ENCODE data around the gene BNIP5.

Gene BNIP5

GRCh38 chr6:36319821-36320220 is 16.9 kb downstream of the BNIP5 start:
- Histone ChIP-seq H3K4me3 (ENCODE audit: low read depth, low read length) (no peak overlapping the region), H3K27me3 (no peaks in the 10 kb centered on the region), H3K4me1 (peaks cover 9% of the 10 kb centered on the region), H3K9me3 (no peaks in the 10 kb centered on the region; the same call in 1 of the 2 replicates), H3K36me3 (no peaks in the 10 kb centered on the region)
- no peak for DNase-seq
- no peak for TF ChIP-seq CTCF (IDR thresholded peaks at IDR 0.05; ENCODE audit: low read depth, low read length)

GRCh38 chr6:36319436-36319762 is 17.3 kb downstream of the BNIP5 start:
- Histone ChIP-seq H3K4me3 (ENCODE audit: low read depth, low read length) (no peak overlapping the region), H3K36me3 (no peaks in the 10 kb centered on the region), H3K4me1 (peaks cover 9% of the 10 kb centered on the region), H3K27me3 (no peaks in the 10 kb centered on the region), H3K9me3 (no peaks in the 10 kb centered on the region; the same call in 1 of the 2 replicates)
- DNase-seq: no peak
- no peak for TF ChIP-seq CTCF (IDR thresholded peaks at IDR 0.05; ENCODE audit: low read depth, low read length)

- Histone ChIP-seq H3K36me3 (no peaks in the 10 kb centered on the region), H3K27me3 (no peaks in the 10 kb centered on the region), H3K4me3 (ENCODE audit: low read depth, low read length) (no peak overlapping the region), H3K4me1 (peaks cover 9% of the 10 kb centered on the region), H3K9me3 (no peaks in the 10 kb centered on the region; the same call in 1 of the 2 replicates)
- TF ChIP-seq CTCF (IDR thresholded peaks at IDR 0.05; ENCODE audit: low read depth, low read length): no peak
- no peak for DNase-seq
These were observed 17.8 kb downstream of the BNIP5 start for GRCh38 chr6:36318690-36319435.

GRCh38 chr6:36317623-36318022 is 19.1 kb downstream of the BNIP5 start:
- no peaks in the 10 kb centered on the region for H3K36me3 ChIP-seq
- H3K9me3 ChIP-seq: no peaks in the 10 kb centered on the region; the same call in 1 of the 2 replicates
- no peak for DNase-seq
- no peak overlapping the region for H3K4me3 ChIP-seq (ENCODE audit: low read depth, low read length)
- peaks cover 4% of the 10 kb centered on the region; the same call in 1 of the 2 replicates for H3K4me1 ChIP-seq
- TF ChIP-seq CTCF (IDR thresholded peaks at IDR 0.05; ENCODE audit: low read depth, low read length): no peak
- no peaks in the 10 kb centered on the region for H3K27me3 ChIP-seq

- no peak overlapping the region for H3K4me3 ChIP-seq (ENCODE audit: low read depth, low read length)
- no peaks in the 10 kb centered on the region; the same call in 1 of the 2 replicates for H3K9me3 ChIP-seq
- no peaks in the 10 kb centered on the region for H3K27me3 ChIP-seq
- H3K4me1 ChIP-seq: peaks cover 4% of the 10 kb centered on the region; the same call in 1 of the 2 replicates
- no peak for TF ChIP-seq CTCF (IDR thresholded peaks at IDR 0.05; ENCODE audit: low read depth, low read length)
- no peak for DNase-seq
- H3K36me3 ChIP-seq: no peaks in the 10 kb centered on the region
These were observed 20.8 kb downstream of the BNIP5 start for GRCh38 chr6:36315921-36316320.

GRCh38 chr6:36314221-36315014 is 22.3 kb downstream of the BNIP5 start:
- DNase-seq: no peak
- Histone ChIP-seq H3K4me3 (ENCODE audit: low read depth, low read length) (no peak overlapping the region), H3K27me3 (no peaks in the 10 kb centered on the region), H3K36me3 (no peaks in the 10 kb centered on the region), H3K9me3 (no peaks in the 10 kb centered on the region; the same call in 1 of the 2 replicates), H3K4me1 (peaks cover 4% of the 10 kb centered on the region; the same call in 1 of the 2 replicates)
- TF ChIP-seq CTCF (IDR thresholded peaks at IDR 0.05; ENCODE audit: low read depth, low read length): no peak
